ENCODE measurements around the gene NANOG.

GRCh38 chr12:7801460-7801859 is 12.3 kb downstream of the NANOG start:
- TF ChIP-seq CTCF (conservative IDR thresholded peaks at IDR 0.05): no peak
- no peak for TF ChIP-seq ZFX (IDR thresholded peaks at IDR 0.05)
